Neural cell (in vitro differentiated cells): ENCODE measurements around the gene RYR2. TPM values are rescaled to one million over a fixed set of nuclear protein-coding genes. Genes with fewer than 3 reads are reported as not detected.

Experiments
- H2AFZ ChIP-seq: fragments of 200-600, 300-800 bp; sonication (generic), shearing (Covaris generic); 2 replicates; pipeline ENCODE4 v1.6.0; 2014; ENCODE audit warnings: low read depth, mild to moderate bottlenecking, antibody characterized with exemption, low read length, moderate library complexity
- H3F3A ChIP-seq: fragments of 200-600 bp; shearing (Covaris generic); 2 replicates; pipeline ENCODE4 v1.6.1; 2016; ENCODE audit warnings: mild to moderate bottlenecking, moderate library complexity, mixed read lengths, antibody characterized with exemption, low read length; ENCODE audit not compliant: insufficient read depth, poor library complexity, severe bottlenecking
- H3K27ac ChIP-seq: fragments of 200-600, 300-800 bp; sonication (generic), shearing (Covaris generic); 2 replicates; pipeline ENCODE4 v1.5.1; 2014; ENCODE audit warnings: mild to moderate bottlenecking, low read length, moderate library complexity
- H3K27me3 ChIP-seq: fragments of 300-800, 200-600 bp; sonication (generic), shearing (Covaris generic); 2 replicates; pipeline ENCODE4 v1.6.0; 2014; ENCODE audit warnings: mild to moderate bottlenecking, low read depth, low read length, moderate library complexity; ENCODE audit not compliant: insufficient read depth
- H3K36me3 ChIP-seq: fragments of 300-800, 200-600 bp; sonication (generic), shearing (Covaris generic); 2 replicates; pipeline ENCODE4 v1.5.1; 2014; ENCODE audit warnings: mild to moderate bottlenecking, antibody characterized with exemption, low read length, moderate library complexity; ENCODE audit not compliant: insufficient read depth
- H3K4me2 ChIP-seq: fragments of 300-800, 200-600 bp; sonication (generic), shearing (Covaris generic); 2 replicates; pipeline ENCODE4 v1.6.0; 2014; ENCODE audit warnings: mild to moderate bottlenecking, low read length
- H3K4me3 ChIP-seq: fragments of 300-800, 200-600 bp; sonication (generic), shearing (Covaris generic); 2 replicates; pipeline ENCODE4 v1.5.1; 2014; ENCODE audit warnings: mild to moderate bottlenecking, low read length, moderate library complexity
- H3K79me2 ChIP-seq: fragments of 200-600 bp; shearing (Covaris generic); replicated peaks from 2 replicates; pipeline ENCODE4 v1.6.0; 2014; ENCODE audit warnings: mild to moderate bottlenecking, low read length, moderate library complexity; ENCODE audit not compliant: insufficient read depth
- H3K9ac ChIP-seq: fragments of 300-800, 200-600 bp; sonication (generic), shearing (Covaris generic); 2 replicates; pipeline ENCODE4 v1.6.1; 2016; ENCODE audit warnings: mild to moderate bottlenecking, low read length, mixed read lengths
- H3K9me2 ChIP-seq: fragments of 200-600 bp; shearing (Covaris generic); 2 replicates; pipeline ENCODE4 v1.6.1; 2016; ENCODE audit warnings: mild to moderate bottlenecking, low read length, mixed read lengths; ENCODE audit not compliant: insufficient read depth
- H3K9me3 ChIP-seq: fragments of 200-600, 300-800 bp; sonication (generic), shearing (Covaris generic); 2 replicates; pipeline ENCODE4 v1.6.1; 2016; ENCODE audit warnings: mild to moderate bottlenecking, mixed run types, low read length, moderate library complexity, mixed read lengths
- H4K20me1 ChIP-seq: fragments of 200-600 bp; shearing (Covaris generic); 2 replicates; pipeline ENCODE4 v1.6.1; 2016; ENCODE audit warnings: mild to moderate bottlenecking, mixed run types; ENCODE audit not compliant: insufficient read depth
- CTCF ChIP-seq: fragments of 450-650 bp; IDR thresholded peaks from 2 replicates; pipeline ENCODE4 v1.5.1; 2014; ENCODE audit warnings: antibody characterized with exemption, mild to moderate bottlenecking, moderate library complexity; ENCODE audit not compliant: poor library complexity, severe bottlenecking
- EP300 ChIP-seq: fragments of 450-650 bp; conservative IDR thresholded peaks from 2 replicates; pipeline ENCODE4 v1.6.1; 2014; ENCODE audit warnings: antibody characterized with exemption, mild to moderate bottlenecking, moderate library complexity; ENCODE audit not compliant: poor library complexity, severe bottlenecking
- EZH2 ChIP-seq: fragments of 200-600, 300-800 bp; shearing (Covaris generic), sonication (generic); IDR thresholded peaks from 2 replicates; pipeline ENCODE4 v1.6.1; 2014; ENCODE audit warnings: antibody characterized with exemption, low read length, borderline replicate concordance, mild to moderate bottlenecking; ENCODE audit not compliant: insufficient read depth, poor library complexity, severe bottlenecking
- MXI1 ChIP-seq: fragments of 450-650 bp; conservative IDR thresholded peaks from 2 replicates; pipeline ENCODE4 v1.6.1; 2014; ENCODE audit warnings: antibody characterized with exemption, mild to moderate bottlenecking; ENCODE audit not compliant: poor library complexity, severe bottlenecking
- POLR2AphosphoS5 ChIP-seq: IDR thresholded peaks from 2 replicates; pipeline ENCODE4 v1.6.1; 2012
- RAD21 ChIP-seq: fragments of 450-650 bp; conservative IDR thresholded peaks from 2 replicates; pipeline ENCODE4 v1.6.1; 2014; ENCODE audit warnings: antibody characterized with exemption, mild to moderate bottlenecking, moderate library complexity
- REST ChIP-seq: IDR thresholded peaks from 2 replicates; pipeline ENCODE4 v1.6.1; 2012; ENCODE audit warnings: borderline replicate concordance
- SMC3 ChIP-seq: fragments of 450-650 bp; conservative IDR thresholded peaks from 2 replicates; pipeline ENCODE4 v1.6.1; 2014; ENCODE audit warnings: antibody characterized with exemption, mild to moderate bottlenecking, moderate library complexity; ENCODE audit not compliant: poor library complexity
- TAF1 ChIP-seq: IDR thresholded peaks from 2 replicates; pipeline ENCODE4 v1.6.1; 2012; ENCODE audit warnings: low read depth
- polyA plus RNA-seq: library from polyadenylated mRNA; depleted of rRNA; stranded (reverse); fragments of >200 nt; gene quantifications from 2 replicates; pipeline ENCODE4 v1.2.3, GENCODE V29; 2014

RYR2 gene
- polyA plus RNA-seq, 1 donor from 2014 or later = 3.8 TPM

GRCh38 chr1:237011432-237011831, 30.6 kb upstream of the RYR2 start:
- H3K27ac ChIP-seq = no peak overlapping the region
- no peak overlapping the region for H3K4me3 ChIP-seq
- no peaks in the 10 kb centered on the region for H4K20me1 ChIP-seq
- H3K79me2 ChIP-seq = no peaks in the 10 kb centered on the region
- no peaks in the 10 kb centered on the region for H3K27me3 ChIP-seq
- no peaks in the 10 kb centered on the region for H3K9me3 ChIP-seq
- H2AFZ ChIP-seq = no peak overlapping the region
- TF ChIP-seq RAD21 = no peak
- TF ChIP-seq POLR2AphosphoS5 = no peak
- no peak for TF ChIP-seq EZH2
- TF ChIP-seq SMC3 = no peak
- no peak for TF ChIP-seq TAF1
- no peaks in the 10 kb centered on the region for H3K36me3 ChIP-seq
- H3K4me2 ChIP-seq = no peak overlapping the region
- H3K9me2 ChIP-seq = no peaks in the 10 kb centered on the region
- H3K9ac ChIP-seq = no peak overlapping the region
- H3F3A ChIP-seq = no peaks in the 10 kb centered on the region

- Histone ChIP-seq H3K9me3 (no peaks in the 10 kb centered on the region), H3K4me3 (no peak overlapping the region), H2AFZ (no peak overlapping the region), H3K79me2 (no peaks in the 10 kb centered on the region), H3F3A (no peaks in the 10 kb centered on the region), H3K9ac (no peak overlapping the region), H4K20me1 (no peaks in the 10 kb centered on the region), H3K4me2 (no peak overlapping the region), H3K9me2 (no peaks in the 10 kb centered on the region), H3K36me3 (no peaks in the 10 kb centered on the region), H3K27ac (no peak overlapping the region), H3K27me3 (no peaks in the 10 kb centered on the region)
- TF ChIP-seq SMC3 (no peak), EP300 (no peak), CTCF (no peak), POLR2AphosphoS5 (no peak), TAF1 (no peak), REST (no peak), EZH2 (no peak), RAD21 (no peak), MXI1 (no peak)
Measured at GRCh38 chr1:237012361-237012760, 29.6 kb upstream of the RYR2 start.
